ENCODE measurements around the gene CCDC57. TPM values are rescaled to one million over a fixed set of nuclear protein-coding genes. Genes with fewer than 3 reads are reported as not detected.

The CCDC57 gene
- total and polyA plus RNA-seq, 8 donors, result 19.6 to 176 (median 25.4) TPM

DNA sequence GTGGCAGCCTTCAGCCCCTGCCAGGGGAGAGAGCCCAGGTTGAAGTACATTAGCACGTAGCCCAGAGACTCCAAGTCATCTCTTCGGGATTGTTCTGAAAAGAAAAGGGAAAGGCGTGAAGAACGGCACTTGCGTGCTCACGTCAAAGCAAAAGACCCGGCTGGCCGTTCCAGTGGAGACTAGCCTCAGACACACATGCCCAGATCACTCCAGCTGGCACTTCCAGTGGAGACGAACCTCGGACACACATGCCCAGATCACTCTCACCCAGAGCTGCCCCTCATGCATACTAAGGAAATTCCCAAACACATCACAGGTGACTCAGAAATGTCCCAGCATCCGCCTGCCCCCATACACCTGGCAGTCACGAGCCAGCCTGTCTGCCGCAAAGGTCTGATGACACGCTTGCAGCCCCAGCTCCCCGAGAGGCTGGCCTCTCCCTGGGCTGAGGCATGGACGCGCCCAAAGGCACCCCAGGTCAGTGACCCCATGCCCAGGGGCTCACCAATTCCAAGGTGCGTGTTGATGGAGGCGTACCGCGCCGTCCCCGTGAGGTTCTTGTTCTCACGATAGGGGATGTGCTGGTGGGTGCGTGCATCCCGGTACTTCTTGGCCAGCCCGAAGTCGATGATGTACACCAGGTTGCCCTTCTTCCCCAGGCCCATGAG lies 40.0 kb upstream of the CCDC57 start:
- DNase-seq, result peak in 1 of 6 donors; percentile 55
- WGBS, 2 donors, result 93 to 97% methylated on average over 28 of the region's 28 CpGs
- TF ChIP-seq, protein P1, sequence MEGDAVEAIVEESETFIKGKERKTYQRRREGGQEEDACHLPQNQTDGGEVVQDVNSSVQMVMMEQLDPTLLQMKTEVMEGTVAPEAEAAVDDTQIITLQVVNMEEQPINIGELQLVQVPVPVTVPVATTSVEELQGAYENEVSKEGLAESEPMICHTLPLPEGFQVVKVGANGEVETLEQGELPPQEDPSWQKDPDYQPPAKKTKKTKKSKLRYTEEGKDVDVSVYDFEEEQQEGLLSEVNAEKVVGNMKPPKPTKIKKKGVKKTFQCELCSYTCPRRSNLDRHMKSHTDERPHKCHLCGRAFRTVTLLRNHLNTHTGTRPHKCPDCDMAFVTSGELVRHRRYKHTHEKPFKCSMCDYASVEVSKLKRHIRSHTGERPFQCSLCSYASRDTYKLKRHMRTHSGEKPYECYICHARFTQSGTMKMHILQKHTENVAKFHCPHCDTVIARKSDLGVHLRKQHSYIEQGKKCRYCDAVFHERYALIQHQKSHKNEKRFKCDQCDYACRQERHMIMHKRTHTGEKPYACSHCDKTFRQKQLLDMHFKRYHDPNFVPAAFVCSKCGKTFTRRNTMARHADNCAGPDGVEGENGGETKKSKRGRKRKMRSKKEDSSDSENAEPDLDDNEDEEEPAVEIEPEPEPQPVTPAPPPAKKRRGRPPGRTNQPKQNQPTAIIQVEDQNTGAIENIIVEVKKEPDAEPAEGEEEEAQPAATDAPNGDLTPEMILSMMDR (IDR thresholded peaks at IDR 0.05), result no peak
- no peak for ATAC-seq
- no peak overlapping the region for H3K27ac ChIP-seq
- H3K27me3 ChIP-seq, result no peaks in the 10 kb centered on the region
- no peaks in the 10 kb centered on the region for H3K4me1 ChIP-seq
- no peak for FAIRE-seq
- peaks cover 19 to 69% (median 58%) of the 10 kb centered on the region in 3 donors for H3K36me3 ChIP-seq
- H3K9me3 ChIP-seq, result no peaks in the 10 kb centered on the region
- no peak overlapping the region for H3K4me3 ChIP-seq
- intact Hi-C loops (cut with DNase I), result no loop called here

DNA sequence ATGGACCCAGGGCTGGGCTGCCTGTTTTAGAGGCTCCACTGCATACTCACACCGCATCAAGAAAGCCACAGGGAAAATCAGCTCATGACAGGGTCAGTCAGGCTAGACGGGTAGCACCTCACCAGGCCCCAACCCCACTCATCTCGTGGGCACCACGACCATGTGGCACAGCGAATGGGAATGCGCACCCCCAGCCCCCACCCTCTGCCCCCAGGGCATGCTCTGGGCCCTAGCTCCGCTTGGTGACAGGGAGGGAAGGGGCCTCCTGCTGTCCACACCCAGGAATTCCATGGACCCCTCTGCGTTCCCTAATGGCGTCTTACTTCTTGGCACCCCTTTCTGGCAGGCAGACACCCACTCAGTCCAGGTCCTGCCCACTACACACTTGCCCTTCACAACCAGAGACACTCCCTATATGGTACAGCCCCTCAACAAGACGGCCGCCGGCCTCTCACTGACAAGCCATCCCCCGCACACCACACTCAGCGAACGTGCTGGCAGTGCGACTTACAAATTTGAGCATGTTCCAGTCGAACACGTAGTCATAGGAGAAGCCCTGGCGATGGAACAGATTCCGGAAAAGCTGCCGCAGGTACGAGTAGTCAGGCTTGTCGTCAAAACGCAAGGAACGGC lies 38.3 kb upstream of the CCDC57 start:
- TF ChIP-seq, protein P1 (IDR thresholded peaks at IDR 0.05), result no peak
- DNase-seq (peak in 2 of 6 donors; percentile 39 to 55), ATAC-seq (no peak), FAIRE-seq (no peak)
- H3K27ac ChIP-seq, result no peak overlapping the region
- no peak overlapping the region for H3K4me3 ChIP-seq
- WGBS, 2 donors, result 90 to 91% methylated on average over 25 of the region's 25 CpGs
- intact Hi-C loops (cut with DNase I), result no loop called here
- no peaks in the 10 kb centered on the region for H3K4me1 ChIP-seq
- H3K9me3 ChIP-seq, result no peaks in the 10 kb centered on the region
- no peaks in the 10 kb centered on the region for H3K27me3 ChIP-seq
- peaks cover 20 to 77% (median 65%) of the 10 kb centered on the region in 3 donors for H3K36me3 ChIP-seq

DNA sequence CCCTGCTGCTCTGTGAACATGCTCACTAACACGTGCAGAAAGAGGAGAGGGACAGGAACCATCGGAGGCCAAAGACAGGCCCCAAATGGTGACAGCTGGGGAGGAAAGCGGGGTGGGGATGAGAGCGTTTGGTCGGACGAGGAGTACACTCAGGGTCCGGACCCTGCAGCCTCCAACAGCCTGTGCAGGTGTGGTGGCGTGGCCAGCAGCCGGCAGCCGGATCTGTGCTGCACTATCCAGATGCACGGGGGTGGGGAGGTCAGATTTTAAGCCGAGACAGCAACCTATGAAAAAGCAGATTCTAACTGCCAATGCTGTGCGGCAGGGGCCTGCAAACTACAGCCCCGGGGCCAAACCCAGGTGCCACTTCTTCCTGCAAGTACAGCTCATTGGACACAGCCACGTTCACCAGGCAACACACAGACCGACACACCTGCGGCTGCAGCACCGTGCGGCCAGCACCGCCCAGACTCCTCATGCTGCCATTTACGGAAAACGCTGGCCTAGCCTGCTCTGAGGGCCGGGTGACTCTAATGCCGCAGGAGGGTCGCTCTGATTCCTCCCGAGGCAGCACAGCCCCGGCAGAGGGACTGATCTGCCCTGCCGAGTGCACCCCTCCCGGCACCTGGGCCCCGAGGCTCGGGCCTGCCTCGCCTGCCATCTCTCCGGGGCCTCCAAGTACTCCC lies 37.4 kb upstream of the CCDC57 start:
- no peak overlapping the region for H3K4me3 ChIP-seq
- ATAC-seq (no peak), FAIRE-seq (no peak), DNase-seq (peak in 2 of 6 donors; percentile 43 to 56)
- no peaks in the 10 kb centered on the region for H3K4me1 ChIP-seq
- WGBS, 2 donors, result 91 to 92% methylated on average over 33 of the region's 33 CpGs
- peaks cover 23 to 86% (median 75%) of the 10 kb centered on the region in 3 donors for H3K36me3 ChIP-seq
- intact Hi-C loops (cut with DNase I), result no loop called here
- TF ChIP-seq, protein P1 (IDR thresholded peaks at IDR 0.05), result no peak
- no peaks in the 10 kb centered on the region for H3K27me3 ChIP-seq
- no peaks in the 10 kb centered on the region for H3K9me3 ChIP-seq
- H3K27ac ChIP-seq, result no peak overlapping the region

DNA sequence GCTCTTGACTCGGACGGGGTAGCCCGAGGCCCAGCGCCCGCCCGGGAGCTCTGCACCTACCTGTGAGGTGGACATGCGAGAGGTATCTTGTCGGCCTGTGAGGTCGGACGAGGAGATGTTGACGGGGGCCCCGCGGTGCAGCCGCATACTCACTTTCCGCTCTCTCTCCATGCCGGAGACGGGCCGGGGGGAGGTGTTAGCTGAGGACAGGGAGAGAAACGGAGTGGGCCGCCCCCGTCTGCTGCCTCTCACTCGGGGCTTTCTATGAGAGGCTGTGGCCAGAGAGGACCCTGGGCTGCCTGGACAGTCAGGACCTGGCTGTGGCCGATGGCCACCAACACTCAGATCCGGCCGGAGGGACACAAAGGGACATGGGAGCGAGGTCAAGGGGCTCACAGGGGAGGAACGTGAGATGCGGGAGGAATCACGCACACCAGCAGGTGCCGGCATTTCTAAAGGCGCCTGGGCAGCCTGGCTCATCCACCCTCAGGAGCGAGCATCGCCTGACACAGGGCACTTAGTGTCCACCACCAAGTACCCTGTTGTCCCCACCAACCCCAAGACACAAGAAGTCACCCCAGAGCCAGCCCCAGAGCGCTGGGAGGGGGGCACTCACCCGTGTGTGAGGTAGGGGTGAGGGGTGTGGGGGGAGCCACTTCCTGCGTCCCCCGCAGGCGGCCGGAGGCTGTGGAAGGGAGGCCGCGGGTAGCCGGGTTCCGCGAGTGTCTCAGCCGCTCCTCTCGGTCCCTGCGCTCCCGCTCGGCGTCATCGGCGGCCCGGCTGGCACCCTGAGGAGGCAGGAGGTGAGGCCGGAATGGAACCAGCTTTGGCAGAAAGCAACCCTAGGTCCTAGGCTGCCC lies 36.4 kb upstream of the CCDC57 start:
- Histone ChIP-seq H3K4me3 (no peak overlapping the region), H3K4me1 (no peaks in the 10 kb centered on the region), H3K27me3 (no peaks in the 10 kb centered on the region), H3K27ac (no peak overlapping the region), H3K36me3 (peaks cover 23 to 96% (median 82%) of the 10 kb centered on the region in 3 donors), H3K9me3 (no peaks in the 10 kb centered on the region)
- TF ChIP-seq, protein P1 (IDR thresholded peaks at IDR 0.05), result no peak
- ATAC-seq (no peak), FAIRE-seq (no peak), DNase-seq (peak in 3 of 6 donors; percentile 31 to 68 (median 58))
- intact Hi-C loops (cut with DNase I), result no loop called here
- WGBS, 2 donors, result 94 to 95% methylated on average over 52 to 54 of the region's 54 CpGs
